Peyer's patch (tissue), 4 donors: ENCODE data around the gene HOTAIR.

Experiments used
- POLR2A ChIP-seq, 2 donors: fragments of 450-650 bp; IDR thresholded peaks; one replicate each; pipeline ENCODE4 v1.5.1; 2017; ENCODE audit warnings: antibody characterized with exemption in 2 of 2, mild to moderate bottlenecking in 2 of 2, moderate library complexity in 2 of 2
- TF ChIP-seq, protein P1 (sequence below), 6 experiments: fragments of 450-650 bp in 4 of 6; fragments of 200-600 bp in 2 of 6; sonication (generic) in 1 of 6; IDR thresholded peaks; one replicate each; pipeline ENCODE4 v1.5.1; 2017 to 2019; ENCODE audit warnings: antibody characterized with exemption in 6 of 6, mild to moderate bottlenecking in 3 of 6, moderate library complexity in 1 of 6

DNA sequence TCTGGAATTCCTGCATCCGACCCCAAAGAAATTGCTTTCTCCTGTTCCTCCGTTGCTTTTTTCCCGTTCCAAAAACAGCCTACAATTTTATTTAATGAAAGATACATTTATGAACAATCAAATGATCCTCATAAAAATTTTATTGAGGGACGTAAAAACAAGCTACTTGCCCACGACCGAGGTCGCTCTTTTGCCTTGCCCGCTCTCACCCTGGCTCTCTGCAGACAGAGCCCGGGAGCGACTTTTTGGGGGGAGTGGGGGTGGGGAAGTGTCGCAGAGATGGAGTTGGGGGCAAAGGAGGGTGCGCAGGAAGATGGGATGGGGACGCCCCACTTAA lies 24.1 kb upstream of the HOTAIR start:
- TF ChIP-seq, protein P1, sequence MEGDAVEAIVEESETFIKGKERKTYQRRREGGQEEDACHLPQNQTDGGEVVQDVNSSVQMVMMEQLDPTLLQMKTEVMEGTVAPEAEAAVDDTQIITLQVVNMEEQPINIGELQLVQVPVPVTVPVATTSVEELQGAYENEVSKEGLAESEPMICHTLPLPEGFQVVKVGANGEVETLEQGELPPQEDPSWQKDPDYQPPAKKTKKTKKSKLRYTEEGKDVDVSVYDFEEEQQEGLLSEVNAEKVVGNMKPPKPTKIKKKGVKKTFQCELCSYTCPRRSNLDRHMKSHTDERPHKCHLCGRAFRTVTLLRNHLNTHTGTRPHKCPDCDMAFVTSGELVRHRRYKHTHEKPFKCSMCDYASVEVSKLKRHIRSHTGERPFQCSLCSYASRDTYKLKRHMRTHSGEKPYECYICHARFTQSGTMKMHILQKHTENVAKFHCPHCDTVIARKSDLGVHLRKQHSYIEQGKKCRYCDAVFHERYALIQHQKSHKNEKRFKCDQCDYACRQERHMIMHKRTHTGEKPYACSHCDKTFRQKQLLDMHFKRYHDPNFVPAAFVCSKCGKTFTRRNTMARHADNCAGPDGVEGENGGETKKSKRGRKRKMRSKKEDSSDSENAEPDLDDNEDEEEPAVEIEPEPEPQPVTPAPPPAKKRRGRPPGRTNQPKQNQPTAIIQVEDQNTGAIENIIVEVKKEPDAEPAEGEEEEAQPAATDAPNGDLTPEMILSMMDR (IDR thresholded peaks at IDR 0.05), result no peak
- no peak for TF ChIP-seq POLR2A (IDR thresholded peaks at IDR 0.05)
